SU-DHL-6 (cell line): ENCODE results near the gene ALOX5AP.

Source experiments
- CTCF ChIP-seq: fragments of 200-600 bp; sonication (generic); IDR thresholded peaks from one replicate; pipeline ENCODE4 v1.5.1; 2017; ENCODE audit warnings: antibody characterized with exemption, mild to moderate bottlenecking, low read length, moderate library complexity; ENCODE audit not compliant: insufficient read depth, poor library complexity, severe bottlenecking
- EZH2phosphoT487 ChIP-seq: fragments of 200-600 bp; sonication (generic), shearing (Covaris generic); conservative IDR thresholded peaks from 2 replicates; pipeline ENCODE4 v1.6.1; 2018; ENCODE audit warnings: mild to moderate bottlenecking, antibody characterized with exemption, low read length, moderate library complexity, mixed read lengths

GRCh38 chr13:30810261-30810701 lies 74.9 kb downstream of the ALOX5AP start:
- TF ChIP-seq CTCF, result no peak
- TF ChIP-seq EZH2phosphoT487, result no peak
